ENCODE results near the gene BRD7.

DNA sequence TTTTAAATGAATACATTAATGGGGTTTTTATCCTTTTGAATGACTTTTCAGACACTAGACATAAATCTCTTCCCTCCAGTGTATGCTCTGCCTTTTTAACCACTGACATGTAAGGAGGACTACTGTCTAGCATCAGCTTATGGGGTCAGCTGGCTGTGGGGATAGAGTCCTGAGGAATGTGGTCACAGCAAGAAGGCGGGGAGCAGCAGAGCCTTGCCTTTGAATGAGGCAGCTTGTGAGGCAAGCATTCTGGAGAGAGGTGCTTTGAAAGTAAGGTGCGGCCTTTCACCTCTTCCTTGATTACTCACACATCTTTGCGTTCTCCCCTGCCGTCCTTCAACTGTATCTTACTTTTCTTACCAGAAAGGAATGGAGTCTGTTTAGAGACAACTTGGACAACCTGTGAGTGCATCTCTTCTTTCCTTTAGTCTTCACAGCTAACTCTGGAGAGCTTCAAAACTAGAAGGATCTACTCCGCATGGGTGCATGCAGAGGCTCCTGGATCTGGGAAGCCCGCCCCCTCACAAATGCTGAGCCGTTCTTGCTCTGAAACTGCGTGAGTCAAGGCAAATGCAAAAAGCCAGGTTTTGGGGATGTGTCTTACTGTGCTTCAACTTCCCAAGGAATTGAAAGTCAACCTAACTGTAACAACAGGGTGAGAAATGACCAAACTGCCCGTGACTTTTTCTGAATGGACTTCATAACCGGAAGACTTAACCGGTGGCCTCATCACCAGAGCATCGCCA, 52.5 kb downstream of the BRD7 start:
- TF ChIP-seq, protein P1, sequence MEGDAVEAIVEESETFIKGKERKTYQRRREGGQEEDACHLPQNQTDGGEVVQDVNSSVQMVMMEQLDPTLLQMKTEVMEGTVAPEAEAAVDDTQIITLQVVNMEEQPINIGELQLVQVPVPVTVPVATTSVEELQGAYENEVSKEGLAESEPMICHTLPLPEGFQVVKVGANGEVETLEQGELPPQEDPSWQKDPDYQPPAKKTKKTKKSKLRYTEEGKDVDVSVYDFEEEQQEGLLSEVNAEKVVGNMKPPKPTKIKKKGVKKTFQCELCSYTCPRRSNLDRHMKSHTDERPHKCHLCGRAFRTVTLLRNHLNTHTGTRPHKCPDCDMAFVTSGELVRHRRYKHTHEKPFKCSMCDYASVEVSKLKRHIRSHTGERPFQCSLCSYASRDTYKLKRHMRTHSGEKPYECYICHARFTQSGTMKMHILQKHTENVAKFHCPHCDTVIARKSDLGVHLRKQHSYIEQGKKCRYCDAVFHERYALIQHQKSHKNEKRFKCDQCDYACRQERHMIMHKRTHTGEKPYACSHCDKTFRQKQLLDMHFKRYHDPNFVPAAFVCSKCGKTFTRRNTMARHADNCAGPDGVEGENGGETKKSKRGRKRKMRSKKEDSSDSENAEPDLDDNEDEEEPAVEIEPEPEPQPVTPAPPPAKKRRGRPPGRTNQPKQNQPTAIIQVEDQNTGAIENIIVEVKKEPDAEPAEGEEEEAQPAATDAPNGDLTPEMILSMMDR (tag by site-specific recombination; IDR thresholded peaks at IDR 0.05) = no peak
- no peak for TF ChIP-seq ZNF146 (tag by site-specific recombination; IDR thresholded peaks at IDR 0.05)
- TF ChIP-seq, protein P2, sequence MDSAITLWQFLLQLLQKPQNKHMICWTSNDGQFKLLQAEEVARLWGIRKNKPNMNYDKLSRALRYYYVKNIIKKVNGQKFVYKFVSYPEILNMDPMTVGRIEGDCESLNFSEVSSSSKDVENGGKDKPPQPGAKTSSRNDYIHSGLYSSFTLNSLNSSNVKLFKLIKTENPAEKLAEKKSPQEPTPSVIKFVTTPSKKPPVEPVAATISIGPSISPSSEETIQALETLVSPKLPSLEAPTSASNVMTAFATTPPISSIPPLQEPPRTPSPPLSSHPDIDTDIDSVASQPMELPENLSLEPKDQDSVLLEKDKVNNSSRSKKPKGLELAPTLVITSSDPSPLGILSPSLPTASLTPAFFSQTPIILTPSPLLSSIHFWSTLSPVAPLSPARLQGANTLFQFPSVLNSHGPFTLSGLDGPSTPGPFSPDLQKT (IDR thresholded peaks at IDR 0.05; ENCODE audit: borderline replicate concordance, low read depth, low read length) = no peak
- TF ChIP-seq, protein P3, sequence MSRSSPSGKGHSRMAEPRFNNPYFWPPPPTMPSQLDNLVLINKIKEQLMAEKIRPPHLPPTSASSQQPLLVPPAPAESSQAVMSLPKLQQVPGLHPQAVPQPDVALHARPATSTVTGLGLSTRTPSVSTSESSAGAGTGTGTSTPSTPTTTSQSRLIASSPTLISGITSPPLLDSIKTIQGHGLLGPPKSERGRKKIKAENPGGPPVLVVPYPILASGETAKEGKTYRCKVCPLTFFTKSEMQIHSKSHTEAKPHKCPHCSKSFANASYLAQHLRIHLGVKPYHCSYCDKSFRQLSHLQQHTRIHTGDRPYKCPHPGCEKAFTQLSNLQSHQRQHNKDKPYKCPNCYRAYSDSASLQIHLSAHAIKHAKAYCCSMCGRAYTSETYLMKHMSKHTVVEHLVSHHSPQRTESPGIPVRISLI (tag by site-specific recombination; IDR thresholded peaks at IDR 0.05) = no peak
- no peak for TF ChIP-seq ZNF629 (tag by site-specific recombination; IDR thresholded peaks at IDR 0.05)
- no peak for TF ChIP-seq ZNF184 (tag by site-specific recombination; IDR thresholded peaks at IDR 0.05)
- no peak for TF ChIP-seq ZNF664 (tag by site-specific recombination; IDR thresholded peaks at IDR 0.05)

Measured in HEK293 (cell line).